Measurements from ENCODE around the gene HTATIP2.
A peak's percentile ranks its signal among the peaks of the same experiment; 100 is the strongest.
"Not testable (repeated sequence)": the region's sequence is repeated elsewhere in the genome, so short reads cannot be mapped to it uniquely, and the experiment has no call there.

The HTATIP2 gene

GRCh38 chr11:20363500-20364340 is at the start of gene HTATIP2:
Gene HTATIP2 (plus strand): TSS chr11:20363714. CDS start chr11:20364238, 524 bp downstream.
- peak; percentile 60 for DNase-seq

DNA sequence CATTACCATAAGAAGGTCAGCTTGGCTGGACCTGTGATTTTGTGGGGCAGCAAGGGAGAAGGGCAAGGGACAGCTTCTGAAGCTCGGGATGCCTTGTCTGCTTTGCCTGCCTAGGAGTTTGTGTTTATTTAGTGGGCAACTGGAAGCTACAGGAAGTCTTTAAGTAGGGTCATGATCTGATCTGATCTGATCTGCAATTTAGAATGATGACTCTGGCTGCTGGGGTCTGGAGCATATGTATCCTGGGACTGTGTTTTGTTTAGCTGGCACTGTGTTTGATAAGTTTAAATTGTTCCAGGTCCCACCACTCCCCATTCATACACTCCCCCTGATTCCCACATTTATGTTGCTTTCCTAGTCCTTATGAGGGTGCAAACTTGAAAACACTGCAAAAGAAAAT is 47.7 kb upstream of the HTATIP2 start:
- no peak for DNase-seq

GRCh38 chr11:20321177-20321576 is 42.3 kb upstream of the HTATIP2 start:
- no peak for DNase-seq

- DNase-seq = no peak
Observed at GRCh38 chr11:20327377-20327935, 36.1 kb upstream of the HTATIP2 start.

DNA sequence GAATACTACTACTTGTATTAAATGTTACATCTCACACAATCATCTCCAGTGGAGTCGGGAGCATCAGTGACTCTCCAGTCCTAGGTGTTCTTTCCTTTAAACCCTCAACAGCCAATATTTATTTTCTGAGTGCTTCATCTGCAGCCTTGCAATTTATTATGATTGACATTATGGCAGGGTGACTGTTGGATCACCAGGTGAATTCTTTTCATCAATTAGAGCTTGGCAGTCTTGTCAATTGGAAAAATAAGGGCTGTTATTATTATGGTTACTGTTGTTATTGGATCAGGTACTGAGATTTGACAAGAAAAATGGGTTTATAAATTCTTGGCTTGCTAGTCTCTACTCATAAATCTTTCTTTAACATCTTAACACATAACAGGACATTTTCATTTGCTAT is 27.5 kb upstream of the HTATIP2 start:
- no peak for DNase-seq

DNA sequence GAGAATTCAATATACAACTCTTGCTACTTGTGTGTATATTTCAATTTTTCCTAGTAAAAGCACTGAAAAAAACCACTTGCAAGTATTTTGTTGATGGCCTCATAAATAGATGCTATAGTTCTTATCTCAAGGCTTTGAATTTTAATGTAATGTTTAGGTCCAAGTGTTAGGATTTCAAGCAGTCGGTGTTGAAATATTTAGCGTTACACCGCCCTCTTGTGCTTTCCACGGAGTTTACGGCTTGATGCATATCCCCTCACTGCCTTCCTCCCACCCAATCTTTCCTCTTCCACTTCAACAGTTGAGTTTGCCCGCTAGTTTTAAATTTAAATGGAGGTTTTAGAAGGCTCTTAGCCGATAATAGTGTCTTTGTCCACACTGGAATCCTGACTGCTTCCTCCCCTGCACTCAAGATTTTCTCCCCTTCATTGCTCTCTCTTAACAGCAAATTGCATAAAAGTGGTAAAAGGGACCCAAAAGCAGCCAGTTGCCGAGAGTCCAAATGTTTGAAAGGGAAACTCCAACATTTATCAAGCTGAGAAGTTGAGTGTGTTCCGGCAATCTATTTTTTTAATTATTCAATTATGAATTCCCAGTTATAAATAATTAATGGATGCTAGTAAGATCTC is 25.9 kb upstream of the HTATIP2 start:
- peak; percentile 59 for DNase-seq

DNA sequence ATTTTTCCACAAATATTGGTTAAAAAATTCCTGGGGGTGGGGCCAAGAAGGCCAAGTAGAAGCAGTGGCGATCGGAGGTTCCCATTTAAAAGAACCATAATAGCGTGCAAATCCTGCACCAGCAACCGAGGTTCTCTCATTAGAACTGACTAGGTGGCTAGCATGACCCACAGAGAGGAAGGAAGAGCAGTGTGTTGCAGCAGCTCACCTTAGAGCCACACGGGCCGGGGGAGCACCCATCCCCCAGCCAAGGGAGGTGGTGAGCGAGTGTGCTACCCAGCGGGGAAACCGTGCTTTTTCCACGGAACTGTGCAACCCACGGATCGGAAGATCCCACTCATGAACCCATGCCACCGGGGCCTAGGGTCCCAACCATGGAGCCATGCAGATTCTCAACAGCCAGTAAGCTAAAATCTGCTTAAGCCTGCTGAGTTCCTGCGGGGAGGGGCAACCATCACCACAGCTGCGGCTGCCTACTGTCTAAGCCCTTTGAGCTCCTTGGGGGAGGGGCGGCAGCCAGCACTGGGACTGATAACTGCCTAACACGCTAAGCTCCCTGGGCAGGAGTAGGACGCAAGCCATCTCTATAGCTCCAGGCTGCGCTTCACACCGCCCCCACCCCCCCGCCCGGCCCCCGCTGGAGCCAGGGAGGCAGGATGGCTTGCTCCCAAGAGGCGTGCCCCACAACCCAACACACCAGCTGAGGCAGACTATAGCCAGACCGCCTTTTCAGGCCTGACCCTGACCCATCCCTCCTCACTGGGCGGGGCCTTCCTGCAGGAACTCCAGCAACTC is 21.0 kb upstream of the HTATIP2 start:
- no peak for DNase-seq

- no peak for DNase-seq
Observed at GRCh38 chr11:20351136-20351535, 12.4 kb upstream of the HTATIP2 start.

- no peak for DNase-seq
Observed at GRCh38 chr11:20351751-20352262, 11.7 kb upstream of the HTATIP2 start.

DNA sequence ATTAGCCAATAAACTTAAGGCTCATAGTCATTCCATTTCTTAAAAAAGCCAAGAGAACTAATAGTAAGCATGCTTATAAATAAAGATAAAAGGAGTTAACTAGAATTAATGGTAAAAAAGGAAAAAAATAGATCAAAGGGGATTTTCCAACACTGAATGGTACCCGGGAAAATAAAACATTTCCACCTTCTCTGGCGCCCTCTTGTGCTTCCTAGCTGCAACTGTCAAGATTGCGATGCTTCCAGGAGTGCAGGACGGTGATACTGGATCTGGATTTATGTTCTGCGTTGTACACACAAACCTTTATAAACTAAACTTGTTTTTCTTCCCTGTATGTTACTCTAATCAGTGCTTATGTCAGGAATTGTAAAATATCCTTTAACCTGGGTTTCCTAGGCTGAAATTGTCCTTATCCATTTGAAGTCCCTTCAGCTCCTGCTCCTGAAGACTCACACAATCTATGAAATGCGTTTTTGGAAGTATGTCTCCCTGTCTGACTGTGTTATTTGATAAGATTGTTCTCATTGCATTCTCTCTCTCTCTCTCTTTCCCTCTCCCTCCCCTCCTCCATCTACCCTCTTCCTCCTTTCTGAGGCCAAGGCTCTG is 9.6 kb upstream of the HTATIP2 start:
- peak; percentile 61 for DNase-seq

- DNase-seq = peak; percentile 35
Observed at GRCh38 chr11:20355221-20356219, 8.0 kb upstream of the HTATIP2 start.

DNA sequence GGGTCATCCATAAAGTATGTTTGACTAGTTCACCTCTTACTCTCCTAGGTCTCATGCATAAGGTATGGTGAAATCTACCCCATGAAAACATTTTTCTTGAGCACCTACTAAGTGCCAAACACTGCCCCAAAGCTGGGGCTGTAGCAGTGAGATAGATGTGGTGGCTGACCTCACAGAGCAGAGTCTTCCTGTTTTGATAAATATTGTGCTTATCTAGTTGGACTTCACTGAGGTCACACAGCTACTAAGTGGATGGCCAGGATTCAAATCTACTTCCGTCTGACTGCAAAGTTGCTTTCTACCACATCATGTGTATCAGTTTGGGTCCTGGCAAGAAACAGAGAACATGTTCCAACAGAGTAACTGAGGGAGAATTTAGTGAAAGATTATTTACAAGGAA is 6.4 kb upstream of the HTATIP2 start:
- no peak for DNase-seq

GRCh38 chr11:20360650-20361049 is 2.9 kb upstream of the HTATIP2 start:
- no peak for DNase-seq

GRCh38 chr11:20362481-20362880 is 1.0 kb upstream of the HTATIP2 start:
- DNase-seq = no peak

DNA sequence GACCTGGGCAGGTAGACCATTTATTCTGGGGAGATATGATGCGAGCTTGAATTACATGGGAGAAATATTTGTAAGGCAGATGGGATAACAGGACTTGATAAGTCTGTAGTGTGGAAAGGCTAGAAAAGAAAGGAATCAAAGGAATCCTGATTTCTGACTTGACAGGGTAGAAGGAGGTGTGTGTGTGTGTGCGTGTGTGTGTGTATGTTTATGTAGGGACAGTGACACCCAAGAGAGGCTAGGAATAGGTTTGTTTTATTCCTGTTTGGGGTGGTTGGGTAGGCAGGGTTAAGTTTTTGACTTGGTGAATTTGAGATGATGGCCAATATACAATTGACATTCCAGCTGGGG is 390 bp upstream of the HTATIP2 start:
- no peak for DNase-seq

GRCh38 chr11:20364341-20364792 is 853 bp downstream of the HTATIP2 start:
- peak; percentile 37 for DNase-seq

GRCh38 chr11:20365465-20365864 is 2.0 kb downstream of the HTATIP2 start:
- not testable (repeated sequence) for DNase-seq

DNA sequence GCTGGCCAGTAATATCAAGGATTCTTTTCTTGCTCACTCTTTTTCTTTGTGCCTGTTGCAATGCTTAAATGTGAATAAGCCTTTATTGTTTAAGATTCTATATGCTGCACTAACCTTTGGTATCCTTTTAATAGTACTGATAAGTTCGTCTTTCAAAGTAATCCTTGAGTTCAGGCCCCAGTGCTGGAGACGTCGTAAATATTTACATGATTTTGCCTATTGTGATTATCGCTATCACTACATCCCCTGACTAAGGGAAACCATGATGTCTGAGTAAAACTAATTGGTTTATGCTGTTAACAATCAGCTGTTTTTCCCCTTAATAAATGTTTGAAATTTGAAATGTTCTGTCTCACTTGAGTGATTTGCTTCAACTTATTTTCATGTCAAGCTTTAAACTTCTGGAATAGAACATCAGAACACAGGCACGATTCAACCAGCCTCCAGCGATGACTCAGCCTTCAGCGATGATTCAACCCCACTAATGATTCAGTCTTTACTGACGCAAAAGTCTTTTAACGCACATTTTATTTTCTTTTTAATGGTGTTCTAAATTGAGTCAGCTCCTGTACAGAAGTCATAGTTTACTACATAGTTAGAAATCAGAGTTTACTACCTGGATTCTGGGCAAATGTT is 3.9 kb downstream of the HTATIP2 start:
- no peak for DNase-seq

DNA sequence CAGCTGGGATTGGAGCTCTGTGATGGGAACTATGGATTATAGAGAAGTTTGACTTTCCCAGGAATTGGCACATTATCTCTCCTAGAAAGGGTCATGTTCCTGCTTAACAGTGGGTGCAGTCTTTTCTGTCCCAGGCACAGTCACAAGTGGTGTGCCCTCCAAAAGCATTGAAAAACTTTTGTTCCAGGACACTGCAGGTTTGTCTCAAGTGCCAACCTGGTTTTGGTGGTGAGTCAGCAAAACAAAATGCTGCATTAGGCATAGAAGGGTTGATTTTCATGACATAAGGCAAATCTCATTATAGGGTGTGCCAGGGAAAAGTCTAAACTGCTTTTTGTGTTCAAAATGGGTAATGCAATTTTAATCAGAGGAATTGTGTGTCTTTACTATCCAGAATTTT is 4.9 kb downstream of the HTATIP2 start:
- no peak for DNase-seq

DNA sequence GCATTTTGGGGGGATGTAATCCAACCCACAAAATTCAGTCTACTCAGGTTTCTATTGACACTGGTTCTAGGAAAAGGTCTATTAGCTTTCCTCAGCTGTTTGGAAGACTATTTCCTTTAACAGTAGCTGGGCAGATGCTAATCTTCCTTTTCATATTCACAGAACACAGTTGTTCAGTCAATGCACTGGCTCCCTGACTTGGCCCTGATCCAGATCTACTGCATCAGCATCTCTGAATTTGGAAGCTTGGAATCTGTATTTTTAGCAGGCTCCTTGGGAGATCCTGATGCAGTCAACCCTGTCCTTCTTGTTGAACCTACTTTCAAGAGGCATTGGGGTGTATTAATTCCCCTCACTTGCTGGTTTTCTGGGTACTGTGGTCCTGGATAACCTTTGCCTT is 6.3 kb downstream of the HTATIP2 start:
- no peak for DNase-seq
